Esophagus muscularis mucosa (tissue), 4 donors: Measurements from ENCODE around the gene ZNF217. TPM values are rescaled to one million over a fixed set of nuclear protein-coding genes. Genes with fewer than 3 reads are reported as not detected.
"Not testable (repeated sequence)": the region's sequence is repeated elsewhere in the genome, so short reads cannot be mapped to it uniquely, and the experiment has no call there.

Source experiments
- DNase-seq: peaks from one replicate; pipeline ENCODE4 v3.0.0-alpha.2; 2017; ENCODE audit errors: extremely low spot score
- H3K27ac ChIP-seq, 4 donors: fragments of 200-600 bp; sonication (generic); replicated peaks in 1 of 4; 1 replicate in 3 of 4; 2 replicates in 1 of 4; pipeline ENCODE4 v1.5.1; 2016 to 2019; ENCODE audit warnings: mild to moderate bottlenecking in 1 of 4
- H3K27me3 ChIP-seq, 4 donors: fragments of 200-600 bp; sonication (generic); one replicate each; pipeline versions ENCODE4 v1.5.1 to v1.6.0; 2016 to 2019
- H3K36me3 ChIP-seq, 4 donors: fragments of 200-600 bp; sonication (generic); one replicate each; pipeline ENCODE4 v1.5.1; 2016 to 2019
- H3K4me1 ChIP-seq, 4 donors: fragments of 200-600 bp; sonication (generic); one replicate each; pipeline ENCODE4 v1.5.1; 2016 to 2019
- H3K4me3 ChIP-seq, 4 donors: fragments of 200-600 bp; sonication (generic); 1 replicate in 2 of 4; 2 replicates in 2 of 4; pipeline ENCODE4 v1.5.1; 2016 to 2019; ENCODE audit warnings: mild to moderate bottlenecking in 4 of 4, moderate library complexity in 1 of 4
- H3K9me3 ChIP-seq, 4 donors: fragments of 200-600 bp; sonication (generic); 1 replicate in 3 of 4; 2 replicates in 1 of 4; pipeline ENCODE4 v1.5.1; 2016 to 2019
- CTCF ChIP-seq, 3 experiments: fragments of 200-600 bp in 2 of 3; fragments of 450-650 bp in 1 of 3; sonication (generic) in 2 of 3; IDR thresholded peaks; one replicate each; pipeline ENCODE4 v1.5.1; 2017 to 2019; ENCODE audit warnings: antibody characterized with exemption in 3 of 3, mild to moderate bottlenecking in 2 of 3, moderate library complexity in 1 of 3
- EP300 ChIP-seq: sonication (generic); formaldehyde crosslinking; IDR thresholded peaks from one replicate; pipeline ENCODE4 v1.6.1; 2017; ENCODE audit warnings: antibody characterized with exemption
- POLR2A ChIP-seq: fragments of 450-650 bp; IDR thresholded peaks from one replicate; pipeline ENCODE4 v1.6.1; 2017; ENCODE audit warnings: antibody characterized with exemption, moderate library complexity, mild to moderate bottlenecking, low read depth
- POLR2AphosphoS5 ChIP-seq, 2 donors: sonication (generic); formaldehyde crosslinking; IDR thresholded peaks; one replicate each; pipeline ENCODE4 v1.6.1; 2017; ENCODE audit warnings: antibody characterized with exemption in 2 of 2
- WGBS: methylation state at CpG from one replicate; pipeline ENCODE4 v1.1.5; 2018; 5-methylcytosine and 5-hydroxymethylcytosine counted together
- intact Hi-C: fragments of 100-400 bp; cut with DNase I; formaldehyde crosslinking; loops from one replicate; pipeline ENCODE4 v1.15.1; 2023
- total RNA-seq, 4 donors: library from RNA; depleted of rRNA; stranded (reverse); fragments of >200 nt; gene quantifications; one replicate each; pipeline versions ENCODE4 v1.1.0 to v1.2.1, GENCODE V29; 2016

ZNF217 gene
- total RNA-seq, 4 donors from 2014 or later, result 15.4 to 27.3 (median 18.6) TPM

GRCh38 chr20:53589321-53590065, 4.1 kb downstream of the ZNF217 start:
- H3K9me3 ChIP-seq, intact Hi-C loops, H3K27me3 ChIP-seq, DNase-seq, H3K36me3 ChIP-seq: not testable (repeated sequence)
- H3K4me1 ChIP-seq, result peaks cover 34 to 75% (median 55%) of the 10 kb centered on the region in 4 donors
- peak overlapping the region; percentile 2 to 22 (median 14) for H3K4me3 ChIP-seq
- 53% methylated on average over 12 of the region's 12 CpGs for WGBS
- H3K27ac ChIP-seq, result peak overlapping the region; percentile 91 to 99 (median 99)

DNA sequence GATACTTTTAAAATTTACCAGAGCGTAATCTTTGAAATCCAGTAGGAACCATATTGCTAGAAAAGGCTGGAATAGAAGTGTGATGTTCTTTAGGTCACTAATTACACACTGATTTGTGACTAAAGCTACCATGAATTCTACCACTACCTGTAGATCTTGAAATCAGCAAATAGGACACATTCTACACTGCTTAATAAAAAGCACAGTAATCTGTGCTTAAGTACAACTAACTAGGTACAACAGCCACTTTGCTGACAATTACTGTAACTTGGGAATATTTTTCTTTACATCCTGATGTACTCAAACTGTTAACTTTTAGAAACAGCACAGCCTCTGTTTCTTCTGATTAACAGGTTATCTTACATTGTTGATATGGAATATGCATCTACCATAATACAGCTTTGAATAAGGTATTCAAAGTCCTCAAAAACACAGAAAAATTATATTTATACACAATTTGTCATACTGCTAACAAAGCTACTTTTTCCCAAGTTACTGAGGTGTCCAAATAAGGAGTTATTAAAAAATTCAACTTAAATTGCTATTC, 6.4 kb downstream of the ZNF217 start:
- H3K27me3 ChIP-seq, H3K36me3 ChIP-seq, H3K4me3 ChIP-seq, DNase-seq, H3K9me3 ChIP-seq, intact Hi-C loops: not testable (repeated sequence)
- Histone ChIP-seq H3K4me1 (peaks cover 53 to 98% (median 76%) of the 10 kb centered on the region in 4 donors), H3K27ac (peak overlapping the region in 1 of 4 donors; percentile 15)
- 96% methylated on average over 1 of the region's 1 CpG for WGBS

GRCh38 chr20:53586640-53587039, 7.0 kb downstream of the ZNF217 start:
- Histone ChIP-seq H3K27ac (peak overlapping the region; percentile 15 to 37 (median 28)), H3K27me3 (no peaks in the 10 kb centered on the region), H3K9me3 (no peaks in the 10 kb centered on the region), H3K4me1 (peaks cover 55 to 98% (median 77%) of the 10 kb centered on the region in 4 donors), H3K4me3 (no peak overlapping the region), H3K36me3 (peaks cover 7 to 12% (median 10%) of the 10 kb centered on the region in 4 donors)
- DNase-seq, result no peak
- 66% methylated on average over 6 of the region's 6 CpGs for WGBS
- intact Hi-C loops, result no loop called here
- TF ChIP-seq CTCF (IDR thresholded peaks at IDR 0.05) (no peak), POLR2AphosphoS5 (IDR thresholded peaks at IDR 0.05) (no peak), POLR2A (no peak), EP300 (no peak)

- intact Hi-C loops, DNase-seq, H3K27me3 ChIP-seq, H3K9me3 ChIP-seq, H3K4me3 ChIP-seq: not testable (repeated sequence)
- peaks cover 11 to 18% (median 18%) of the 10 kb centered on the region in 4 donors for H3K36me3 ChIP-seq
- WGBS, result 93% methylated on average over 5 of the region's 5 CpGs
- H3K27ac ChIP-seq, result peak overlapping the region; percentile 8 to 28 (median 26)
- H3K4me1 ChIP-seq, result peaks cover 62 to 98% (median 80%) of the 10 kb centered on the region in 4 donors
Observed at GRCh38 chr20:53585910-53586309, 7.7 kb downstream of the ZNF217 start.

- Histone ChIP-seq H3K27ac (peak overlapping the region; percentile 8 to 31 (median 26)), H3K36me3 (peaks cover 11 to 20% (median 18%) of the 10 kb centered on the region in 4 donors), H3K4me1 (peaks cover 69 to 98% (median 82%) of the 10 kb centered on the region in 4 donors)
- DNase-seq, H3K9me3 ChIP-seq, H3K4me3 ChIP-seq, H3K27me3 ChIP-seq, intact Hi-C loops: not testable (repeated sequence)
- WGBS, result 81% methylated on average over 6 of the region's 6 CpGs
Observed at GRCh38 chr20:53585004-53585569, 8.6 kb downstream of the ZNF217 start.

- DNase-seq, H3K9me3 ChIP-seq, H3K4me3 ChIP-seq, H3K27me3 ChIP-seq: not testable (repeated sequence)
- intact Hi-C loops, result loop anchor here (5.0 kb wide), 1 partner anchor 243 kb away; no protein-coding TSS in a partner anchor
- Histone ChIP-seq H3K27ac (peak overlapping the region; percentile 16 to 68 (median 53)), H3K36me3 (peaks cover 11 to 20% (median 18%) of the 10 kb centered on the region in 4 donors), H3K4me1 (peaks cover 69 to 98% (median 82%) of the 10 kb centered on the region in 4 donors)
- 72% methylated on average over 3 of the region's 3 CpGs for WGBS
Observed at GRCh38 chr20:53584550-53584913, 9.1 kb downstream of the ZNF217 start.

DNA sequence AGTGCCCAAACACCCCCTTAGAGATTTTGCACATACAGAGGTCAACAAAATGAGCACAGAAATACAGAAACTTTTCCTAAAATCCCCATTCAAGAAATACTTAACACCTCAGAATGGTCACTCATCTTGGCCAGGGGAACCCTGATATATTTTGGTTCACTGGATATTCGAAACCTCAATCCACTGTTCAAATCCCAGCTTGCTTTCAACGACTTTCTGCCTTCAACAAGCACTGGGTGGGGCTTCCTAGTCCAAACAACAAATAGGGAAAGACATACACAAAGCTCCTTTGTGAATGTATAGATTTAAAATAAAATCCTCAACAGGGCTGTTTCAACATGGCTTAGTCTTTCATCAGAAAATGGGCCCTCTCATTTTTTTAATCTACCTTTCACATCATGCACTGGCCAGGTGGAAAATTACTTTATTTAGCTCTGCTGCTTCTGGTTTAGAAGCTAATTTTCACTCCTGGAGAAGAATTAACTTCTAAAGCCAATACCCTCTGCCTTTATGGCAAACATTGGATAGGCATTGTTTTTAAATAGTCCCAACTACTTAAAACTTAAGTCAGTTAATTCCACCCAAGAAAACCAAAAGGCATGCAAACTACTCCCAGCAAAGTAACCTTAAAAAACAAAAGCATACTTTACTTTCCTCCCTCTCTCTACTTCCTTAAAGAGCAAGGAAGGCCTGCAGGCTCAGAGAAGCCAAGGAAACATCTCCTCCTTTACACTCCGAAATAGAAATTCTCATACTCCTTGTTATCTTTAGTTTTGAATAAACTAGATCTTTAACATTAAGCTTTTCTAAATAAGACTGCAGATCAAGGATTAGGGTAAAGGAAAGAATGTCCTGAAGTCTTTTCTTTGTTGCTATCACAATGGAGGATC, 9.7 kb downstream of the ZNF217 start:
- Histone ChIP-seq H3K27ac (peak overlapping the region; percentile 52 to 68 (median 60)), H3K36me3 (peaks cover 11 to 20% (median 18%) of the 10 kb centered on the region in 4 donors), H3K4me1 (peaks cover 72 to 98% (median 82%) of the 10 kb centered on the region in 4 donors)
- not testable (repeated sequence) for H3K27me3 ChIP-seq, H3K9me3 ChIP-seq, H3K4me3 ChIP-seq, DNase-seq
- 41% methylated on average over 3 of the region's 3 CpGs for WGBS
- intact Hi-C loops, result loop anchor here (5.0 kb wide), 1 partner anchor 243 kb away; no protein-coding TSS in a partner anchor
